Stimulated activated CD8-positive, alpha-beta memory T cell treated with anti-CD3 and anti-CD28 coated beads, Interleukin-4, amount 100 ng/mL, for 24 hours (primary cell): Measurements from ENCODE around the gene KCNQ4.
A peak's percentile ranks its signal among the peaks of the same experiment; 100 is the strongest.

Source experiments
- DNase-seq: peaks from one replicate; pipeline ENCODE4 v3.0.0-alpha.2; 2020; ENCODE audit warnings: low read depth

The KCNQ4 gene

GRCh38 chr1:40861224-40862003, 77.8 kb downstream of the KCNQ4 start:
- DNase-seq = no peak

GRCh38 chr1:40862008-40862863, 78.6 kb downstream of the KCNQ4 start, which contains the start of gene CITED4:
Gene CITED4, minus strand, starts transcription at chr1:40862363. Its CDS starts 236 bp downstream, at chr1:40862127.
- DNase-seq = peak; percentile 90

GRCh38 chr1:40868051-40868723, 84.6 kb downstream of the KCNQ4 start:
- DNase-seq = no peak

- DNase-seq = no peak
Measured at GRCh38 chr1:40870135-40870728, 86.6 kb downstream of the KCNQ4 start.

- no peak for DNase-seq
Measured at GRCh38 chr1:40872276-40872675, 88.7 kb downstream of the KCNQ4 start.

GRCh38 chr1:40873863-40874472, 90.4 kb downstream of the KCNQ4 start:
- DNase-seq = no peak

- no peak for DNase-seq
Measured at GRCh38 chr1:40876436-40876761, 92.8 kb downstream of the KCNQ4 start.

GRCh38 chr1:40876891-40877290, 93.3 kb downstream of the KCNQ4 start:
- no peak for DNase-seq

- no peak for DNase-seq
Measured at GRCh38 chr1:40877698-40878097, 94.1 kb downstream of the KCNQ4 start.

GRCh38 chr1:40878906-40879305, 95.3 kb downstream of the KCNQ4 start:
- DNase-seq = no peak

- DNase-seq = no peak
Measured at GRCh38 chr1:40879482-40880175, 96.0 kb downstream of the KCNQ4 start.

GRCh38 chr1:40880813-40881549, 97.4 kb downstream of the KCNQ4 start:
- DNase-seq = no peak

- DNase-seq = no peak
Measured at GRCh38 chr1:40884055-40884795, 100.6 kb downstream of the KCNQ4 start.

- no peak for DNase-seq
Measured at GRCh38 chr1:40886318-40887011, 102.9 kb downstream of the KCNQ4 start.

- no peak for DNase-seq
Measured at GRCh38 chr1:40887012-40887378, 103.4 kb downstream of the KCNQ4 start.

- no peak for DNase-seq
Measured at GRCh38 chr1:40887652-40888051, 104.1 kb downstream of the KCNQ4 start.
